Transverse colon (tissue), 4 donors: ENCODE results near the gene MAGOHB. TPM values are rescaled to one million over a fixed set of nuclear protein-coding genes. Genes with fewer than 3 reads are reported as not detected.

Experiments used
- DNase-seq: peaks from one replicate; pipeline ENCODE4 v3.0.0-alpha.2; 2019
- H3K27ac ChIP-seq, 4 donors: fragments of 200-600 bp; sonication (generic); 2 replicates each; pipeline ENCODE4 v1.5.1; 2016 to 2018; ENCODE audit warnings: inconsistent platforms in 4 of 4
- H3K27me3 ChIP-seq: fragments of 200-600 bp; sonication (generic); 2 replicates; pipeline ENCODE4 v1.5.1; 2017; ENCODE audit warnings: inconsistent platforms
- H3K36me3 ChIP-seq, 4 donors: fragments of 200-600 bp; sonication (generic); 2 replicates each; pipeline ENCODE4 v1.5.1; 2017 to 2019; ENCODE audit warnings: inconsistent platforms in 4 of 4
- H3K4me1 ChIP-seq, 4 donors: fragments of 200-600 bp; sonication (generic); 2 replicates each; pipeline ENCODE4 v1.5.1; 2017 to 2020; ENCODE audit warnings: inconsistent platforms in 4 of 4
- H3K4me3 ChIP-seq, 4 donors: fragments of 200-600 bp; sonication (generic); 1 replicate in 1 of 4; 2 replicates in 3 of 4; pipeline versions ENCODE4 v1.5.1 to v1.6.1; 2017 to 2019; ENCODE audit warnings: inconsistent platforms in 4 of 4
- H3K9me3 ChIP-seq, 2 donors: fragments of 200-600 bp; sonication (generic); 2 replicates each; pipeline ENCODE4 v1.5.1; 2017 to 2019; ENCODE audit warnings: inconsistent platforms in 2 of 2
- EP300 ChIP-seq: sonication (generic); formaldehyde crosslinking; IDR thresholded peaks from one replicate; pipeline ENCODE4 v1.6.1; 2017; ENCODE audit warnings: antibody characterized with exemption, low read depth
- POLR2A ChIP-seq: fragments of 450-650 bp; IDR thresholded peaks from one replicate; pipeline ENCODE4 v1.6.1; 2016; ENCODE audit warnings: antibody characterized with exemption, mild to moderate bottlenecking, moderate library complexity
- POLR2AphosphoS5 ChIP-seq, 3 donors: sonication (generic); formaldehyde crosslinking; IDR thresholded peaks; one replicate each; pipeline ENCODE4 v1.6.1; 2016; ENCODE audit warnings: antibody characterized with exemption in 3 of 3
- WGBS, 2 donors: methylation state at CpG; one replicate each; pipeline ENCODE4 v1.1.5; 2018; ENCODE audit warnings: low coverage in 1 of 2; 5-methylcytosine and 5-hydroxymethylcytosine counted together
- in situ Hi-C, 4 donors: fragments of 200-750 bp; cut with MboI; loops; one replicate each; pipeline versions ENCODE4 v1.15.0 to v1.15.1; 2017; ENCODE audit warnings: low sequenced_read_pairs in 3 of 4, low pct_ligation_motif_present in 1 of 4, low pct_unique_long_range_greater_than_20kb in 1 of 4
- intact Hi-C: fragments of 100-400 bp; cut with DNase I; formaldehyde crosslinking; loops from one replicate; pipeline ENCODE4 v1.15.1; 2023; ENCODE audit warnings: low total_unique reads
- total RNA-seq, 4 donors: library from RNA; depleted of rRNA; stranded (reverse); fragments of >200 nt; gene quantifications; one replicate each; pipeline ENCODE4 v1.1.0, GENCODE V29; 2016
- TF ChIP-seq, protein P1 (sequence below), 5 experiments: fragments of 200-600 bp in 3 of 5; fragments of 450-650 bp in 2 of 5; sonication (generic) in 3 of 5; IDR thresholded peaks; 1 replicate in 2 of 5; 2 replicates in 3 of 5; pipeline ENCODE4 v1.5.1; 2016 to 2017; ENCODE audit warnings: antibody characterized with exemption in 5 of 5, inconsistent platforms in 3 of 5, mild to moderate bottlenecking in 2 of 5, moderate library complexity in 1 of 5

MAGOHB gene
- total RNA-seq, 4 donors from 2014 or later: 0.75 to 9.7 (median 8.1) TPM; not detected in 1

DNA sequence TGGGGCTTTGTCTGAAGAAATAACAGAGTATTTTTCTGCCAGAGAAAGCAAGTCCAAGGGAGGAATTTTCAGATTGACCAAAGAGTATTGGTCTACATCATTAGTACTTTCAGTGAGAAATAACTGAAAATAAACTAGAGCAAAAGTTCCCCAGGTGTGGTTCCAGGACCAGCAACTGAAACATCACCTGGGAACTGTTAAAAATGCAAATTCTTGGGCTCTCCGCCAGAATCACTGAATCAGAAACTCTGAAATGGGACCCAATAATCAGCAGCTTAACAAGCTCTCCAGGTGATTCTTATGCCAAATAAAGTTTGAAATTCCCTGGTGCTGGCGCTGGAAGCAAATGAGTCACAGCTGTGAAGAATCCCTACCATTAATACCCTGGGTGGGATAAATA is 55.6 kb downstream of the MAGOHB start:
- no peak for DNase-seq
- Histone ChIP-seq H3K27ac (no peak overlapping the region), H3K36me3 (no peaks in the 10 kb centered on the region), H3K4me1 (no peaks in the 10 kb centered on the region), H3K27me3 (no peaks in the 10 kb centered on the region), H3K4me3 (no peak overlapping the region), H3K9me3 (no peaks in the 10 kb centered on the region)
- intact Hi-C loops (no loop called here), in situ Hi-C loops (loop anchor here (10.0 to 25.0 kb wide), 4 partner anchors 220 to 320 kb away; partner anchors contain the start of gene KLRD1 (in 1 of the 4))
- TF ChIP-seq, protein P1, sequence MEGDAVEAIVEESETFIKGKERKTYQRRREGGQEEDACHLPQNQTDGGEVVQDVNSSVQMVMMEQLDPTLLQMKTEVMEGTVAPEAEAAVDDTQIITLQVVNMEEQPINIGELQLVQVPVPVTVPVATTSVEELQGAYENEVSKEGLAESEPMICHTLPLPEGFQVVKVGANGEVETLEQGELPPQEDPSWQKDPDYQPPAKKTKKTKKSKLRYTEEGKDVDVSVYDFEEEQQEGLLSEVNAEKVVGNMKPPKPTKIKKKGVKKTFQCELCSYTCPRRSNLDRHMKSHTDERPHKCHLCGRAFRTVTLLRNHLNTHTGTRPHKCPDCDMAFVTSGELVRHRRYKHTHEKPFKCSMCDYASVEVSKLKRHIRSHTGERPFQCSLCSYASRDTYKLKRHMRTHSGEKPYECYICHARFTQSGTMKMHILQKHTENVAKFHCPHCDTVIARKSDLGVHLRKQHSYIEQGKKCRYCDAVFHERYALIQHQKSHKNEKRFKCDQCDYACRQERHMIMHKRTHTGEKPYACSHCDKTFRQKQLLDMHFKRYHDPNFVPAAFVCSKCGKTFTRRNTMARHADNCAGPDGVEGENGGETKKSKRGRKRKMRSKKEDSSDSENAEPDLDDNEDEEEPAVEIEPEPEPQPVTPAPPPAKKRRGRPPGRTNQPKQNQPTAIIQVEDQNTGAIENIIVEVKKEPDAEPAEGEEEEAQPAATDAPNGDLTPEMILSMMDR (IDR thresholded peaks at IDR 0.05): no peak
- 52 to 61% methylated on average over 2 of the region's 2 CpGs for WGBS, 2 donors

DNA sequence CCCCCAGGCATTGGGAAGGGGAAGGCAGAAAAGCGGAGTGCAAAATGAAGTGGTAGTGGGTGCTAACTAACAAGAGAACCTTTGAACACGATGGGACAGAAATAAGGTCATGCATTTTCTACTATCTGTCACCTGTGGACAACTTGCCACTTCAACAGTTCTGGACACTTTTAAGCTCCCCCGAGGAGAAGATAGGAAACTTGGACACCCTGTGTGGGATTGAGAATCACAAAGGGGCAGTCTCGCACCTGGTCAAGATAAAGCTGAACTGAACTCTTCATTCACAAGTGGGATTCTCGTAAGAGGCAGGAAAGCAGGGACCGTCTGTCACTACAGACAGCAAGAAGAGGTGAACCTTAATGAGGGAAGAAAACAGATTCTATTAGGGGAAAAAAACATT is 56.1 kb downstream of the MAGOHB start:
- H3K9me3 ChIP-seq: no peaks in the 10 kb centered on the region
- H3K36me3 ChIP-seq: no peaks in the 10 kb centered on the region
- in situ Hi-C loops (loop anchor here (10.0 to 25.0 kb wide), 4 partner anchors 220 to 320 kb away; partner anchors contain the start of gene KLRD1 (in 1 of the 4)), intact Hi-C loops (no loop called here)
- no peaks in the 10 kb centered on the region for H3K4me1 ChIP-seq
- H3K4me3 ChIP-seq: no peak overlapping the region
- no peak for DNase-seq
- WGBS, 2 donors: 66 to 80% methylated on average over 6 of the region's 6 CpGs
- H3K27ac ChIP-seq: no peak overlapping the region
- no peaks in the 10 kb centered on the region for H3K27me3 ChIP-seq
- TF ChIP-seq EP300: no peak
- no peak for TF ChIP-seq POLR2AphosphoS5 (IDR thresholded peaks at IDR 0.05)
- TF ChIP-seq, protein P1 (IDR thresholded peaks at IDR 0.05): no peak
- no peak for TF ChIP-seq POLR2A

DNA sequence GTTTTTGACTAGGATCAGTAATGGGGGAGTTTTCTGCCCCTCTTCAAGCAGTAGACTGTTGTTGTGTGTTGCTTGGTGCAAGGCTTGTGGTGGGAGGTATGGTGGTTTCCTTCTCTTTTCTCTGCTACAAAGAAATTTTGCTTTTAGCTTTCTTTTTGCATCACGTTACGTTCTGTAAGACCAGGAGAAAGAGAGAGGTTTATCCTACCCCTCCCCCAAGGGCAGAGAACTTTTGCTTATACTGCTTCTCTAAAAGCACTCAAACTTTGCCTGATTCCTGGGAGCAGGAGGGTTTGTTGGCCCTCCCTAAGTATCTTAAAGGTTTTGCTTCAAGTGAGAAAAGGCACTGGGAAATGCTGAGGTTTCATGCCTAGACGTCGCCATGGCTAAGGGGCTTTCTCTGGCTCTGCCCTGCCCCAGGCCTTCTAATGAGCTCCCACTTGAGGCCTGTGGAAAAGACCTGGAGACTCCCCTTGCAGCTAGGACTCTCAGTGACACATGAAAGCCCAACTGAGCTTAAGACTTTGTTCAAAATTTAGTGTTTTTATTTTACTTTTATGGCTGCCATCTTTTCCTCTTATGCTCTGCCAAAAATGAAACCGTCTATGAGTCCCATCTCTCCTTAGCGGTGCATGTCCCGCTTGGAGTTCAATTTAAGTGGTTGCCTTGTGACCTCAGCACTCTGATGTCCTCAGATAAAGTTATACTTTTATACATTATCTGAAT is 58.5 kb downstream of the MAGOHB start:
- Histone ChIP-seq H3K4me3 (no peak overlapping the region), H3K4me1 (no peaks in the 10 kb centered on the region), H3K9me3 (no peaks in the 10 kb centered on the region), H3K27me3 (no peaks in the 10 kb centered on the region), H3K27ac (no peak overlapping the region), H3K36me3 (no peaks in the 10 kb centered on the region)
- in situ Hi-C loops (loop anchor here (10.0 to 25.0 kb wide), 4 partner anchors 218 to 318 kb away; partner anchors contain the start of gene KLRD1 (in 1 of the 4)), intact Hi-C loops (no loop called here)
- 81 to 91% methylated on average over 5 to 7 of the region's 7 CpGs for WGBS, 2 donors
- TF ChIP-seq POLR2AphosphoS5 (IDR thresholded peaks at IDR 0.05) (no peak), POLR2A (no peak), EP300 (no peak)
- TF ChIP-seq, protein P1 (IDR thresholded peaks at IDR 0.05): no peak
- no peak for DNase-seq

DNA sequence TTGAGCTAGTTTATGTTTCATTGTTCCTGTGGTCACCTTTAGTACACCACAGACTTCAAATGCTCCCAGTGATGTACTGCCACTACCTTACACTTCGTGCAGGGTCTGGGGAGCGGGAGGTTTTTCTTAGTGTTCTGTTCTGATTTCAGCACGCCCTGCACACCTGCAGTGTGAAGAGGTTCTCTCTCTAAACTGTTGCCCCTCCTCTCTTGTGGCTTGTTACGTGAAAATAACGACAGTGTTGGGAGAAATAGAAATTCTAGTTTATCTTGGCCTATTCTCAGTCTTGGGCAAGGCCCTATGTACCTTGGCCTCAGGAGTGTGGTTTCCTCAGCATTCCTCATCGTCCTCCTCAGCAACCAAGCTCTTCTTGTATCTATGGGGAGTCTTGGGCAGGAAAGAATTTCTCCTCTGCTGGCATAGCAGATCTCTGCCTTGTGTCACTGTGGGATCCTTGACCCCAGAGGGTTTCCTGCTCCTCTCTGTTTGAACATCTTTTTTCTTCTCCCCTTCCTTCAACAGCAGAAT is 59.1 kb downstream of the MAGOHB start:
- no peak for DNase-seq
- no peaks in the 10 kb centered on the region for H3K27me3 ChIP-seq
- 60 to 75% methylated on average over 1 to 6 of the region's 6 CpGs for WGBS, 2 donors
- intact Hi-C loops (no loop called here), in situ Hi-C loops (loop anchor here (10.0 to 25.0 kb wide), 4 partner anchors 217 to 317 kb away; partner anchors contain the start of gene KLRD1 (in 1 of the 4))
- TF ChIP-seq EP300 (no peak), POLR2AphosphoS5 (IDR thresholded peaks at IDR 0.05) (no peak), POLR2A (no peak)
- TF ChIP-seq, protein P1 (IDR thresholded peaks at IDR 0.05): no peak
- no peak overlapping the region for H3K4me3 ChIP-seq
- no peaks in the 10 kb centered on the region for H3K4me1 ChIP-seq
- no peaks in the 10 kb centered on the region for H3K36me3 ChIP-seq
- H3K9me3 ChIP-seq: no peaks in the 10 kb centered on the region
- no peak overlapping the region for H3K27ac ChIP-seq

Other genes starting within 250 kb of the MAGOHB start
- 1 to 10 TPM in 3 of 4 donors, not detected in 1; 4.9 to 5.4 (median 5.0) TPM for gene KLRK1, start 223.6 kb downstream of the MAGOHB start, total RNA-seq
- gene KLRC4, start 203.9 kb downstream of the MAGOHB start, total RNA-seq: 1 to 10 TPM in 2 of 4 donors, not detected in 2; 1.4 to 2.2 TPM
- gene KLRC3, start 193.0 kb downstream of the MAGOHB start, total RNA-seq: not detected
- 1 to 10 TPM in 2 of 4 donors, under 1 TPM in 1, not detected in 1; 0.80 to 6.8 (median 4.0) TPM for gene KLRC2, start 177.6 kb downstream of the MAGOHB start, total RNA-seq
- 1 to 10 TPM in 2 of 4 donors, not detected in 2; 1.4 to 2.6 TPM for gene KLRC1, start 160.2 kb downstream of the MAGOHB start, total RNA-seq
- gene EIF2S3B, start 107.7 kb downstream of the MAGOHB start, total RNA-seq: under 1 TPM in 1 of 4 donors, not detected in 3; 0.41 TPM
- gene STYK1, start 60.4 kb upstream of the MAGOHB start, total RNA-seq: 10 to 100 TPM in 3 of 4 donors, 1 to 10 TPM in 1; 8.4 to 41.6 (median 19.2) TPM
- 100 to 1,000 TPM; 137 to 537 (median 236) TPM for gene YBX3, start 109.7 kb upstream of the MAGOHB start, total RNA-seq
- gene TAS2R7, start 189.0 kb upstream of the MAGOHB start, total RNA-seq: not detected
- not detected for gene TAS2R8, start 193.7 kb upstream of the MAGOHB start, total RNA-seq
- gene TAS2R9, start 196.6 kb upstream of the MAGOHB start, total RNA-seq: not detected
- under 1 TPM in 1 of 4 donors, not detected in 3; 0.79 TPM for gene TAS2R10, start 212.7 kb upstream of the MAGOHB start, total RNA-seq
- 1 to 10 TPM in 2 of 4 donors, not detected in 2; 1.1 to 2.6 TPM for gene PRR4, start 235.9 kb upstream of the MAGOHB start, total RNA-seq